ENCODE results near the gene CLDN34.

Gene CLDN34

GRCh38 chrX:10016519-10017132, 49.5 kb downstream of the CLDN34 start:
- DNase-seq (ENCODE audit: low read depth), result no peak

GRCh38 chrX:10017872-10018271, 50.7 kb downstream of the CLDN34 start:
- DNase-seq (ENCODE audit: low read depth), result no peak

Measured in stimulated activated CD8-positive, alpha-beta memory T cell treated with anti-CD3 and anti-CD28 coated beads, Interleukin-12 subunit alpha, Interleukin-12 subunit beta, amount 100 ng/mL, for 1 hour (primary cell).